T-helper 22 cell (primary cell): ENCODE results near the gene F2.
"Not testable (repeated sequence)": the region's sequence is repeated elsewhere in the genome, so short reads cannot be mapped to it uniquely, and the experiment has no call there.

Experiments
- DNase-seq: peaks from one replicate; pipeline ENCODE4 v3.0.0-alpha.2; 2020; ENCODE audit warnings: low read depth

The F2 gene

GRCh38 chr11:46719048-46719542 is at the start of gene F2:
Gene F2, plus strand, starts transcription at chr11:46719213. Its CDS starts 23 bp downstream, at chr11:46719236.
- no peak for DNase-seq

- DNase-seq, result no peak
Observed at GRCh38 chr11:46669711-46670139, 49.3 kb upstream of the F2 start.

GRCh38 chr11:46670521-46670920 is 48.5 kb upstream of the F2 start:
- not testable (repeated sequence) for DNase-seq

GRCh38 chr11:46671958-46672315 is 47.1 kb upstream of the F2 start:
- no peak for DNase-seq

GRCh38 chr11:46672381-46672839 is 46.6 kb upstream of the F2 start:
- no peak for DNase-seq

- DNase-seq, result no peak
Observed at GRCh38 chr11:46673713-46674462, 45.1 kb upstream of the F2 start.

- DNase-seq, result no peak
Observed at GRCh38 chr11:46674463-46675287, 44.3 kb upstream of the F2 start.

GRCh38 chr11:46675288-46675851 is 43.6 kb upstream of the F2 start:
- no peak for DNase-seq

- no peak for DNase-seq
Observed at GRCh38 chr11:46675949-46676348, 43.1 kb upstream of the F2 start.

GRCh38 chr11:46676436-46677158 is 42.4 kb upstream of the F2 start:
- no peak for DNase-seq

GRCh38 chr11:46677169-46677568 is 41.8 kb upstream of the F2 start:
- no peak for DNase-seq

- DNase-seq, result no peak
Observed at GRCh38 chr11:46677991-46678740, 40.8 kb upstream of the F2 start.

GRCh38 chr11:46678741-46679130 is 40.3 kb upstream of the F2 start:
- DNase-seq, result no peak

- no peak for DNase-seq
Observed at GRCh38 chr11:46679241-46680163, 39.5 kb upstream of the F2 start.

GRCh38 chr11:46680164-46680760 is 38.8 kb upstream of the F2 start:
- DNase-seq, result no peak

GRCh38 chr11:46680815-46681214 is 38.2 kb upstream of the F2 start:
- DNase-seq, result no peak

GRCh38 chr11:46681814-46682213 is 37.2 kb upstream of the F2 start:
- no peak for DNase-seq

- DNase-seq, result no peak
Observed at GRCh38 chr11:46682773-46683752, 36.0 kb upstream of the F2 start.

- no peak for DNase-seq
Observed at GRCh38 chr11:46684367-46684766, 34.6 kb upstream of the F2 start.
